Right lobe of liver (tissue), 6 donors: ENCODE results near the gene EYA4. TPM values are rescaled to one million over a fixed set of nuclear protein-coding genes. Genes with fewer than 3 reads are reported as not detected.
A peak's percentile ranks its signal among the peaks of the same experiment; 100 is the strongest.

Experiments used
- ATAC-seq, 4 donors: fragments of 200-7000 bp; cut with Tn5 transposase; one replicate each; pipeline ENCODE4 v1.9.1; 2020; ENCODE audit warnings: mild to moderate bottlenecking in 4 of 4, moderate library complexity in 4 of 4
- DNase-seq, 3 donors: peaks; one replicate each; pipeline ENCODE4 v3.0.0-alpha.2; 2020
- H3K27ac ChIP-seq, 3 donors: fragments of 200-600 bp; one replicate each; pipeline ENCODE4 v1.8.0; 2022
- H3K27me3 ChIP-seq, 2 donors: fragments of 200-600 bp; one replicate each; pipeline ENCODE4 v1.8.0; 2022
- H3K36me3 ChIP-seq, 4 donors: fragments of 200-600 bp; sonication (generic) in 1 of 4; one replicate each; pipeline versions ENCODE4 v1.5.1 to v1.8.0; 2017 to 2022; ENCODE audit warnings: control low read depth in 1 of 4
- H3K4me1 ChIP-seq, 4 donors: fragments of 200-600 bp; sonication (generic) in 1 of 4; one replicate each; pipeline versions ENCODE4 v1.5.1 to v1.8.0; 2017 to 2022; ENCODE audit warnings: control low read depth in 1 of 4
- H3K4me3 ChIP-seq, 3 donors: fragments of 200-600 bp; one replicate each; pipeline ENCODE4 v1.8.0; 2022
- H3K9me3 ChIP-seq, 4 donors: fragments of 200-600 bp; sonication (generic) in 1 of 4; one replicate each; pipeline versions ENCODE4 v1.5.1 to v1.8.0; 2017 to 2022; ENCODE audit warnings: control low read depth in 1 of 4
- POLR2A ChIP-seq: fragments of 450-650 bp; IDR thresholded peaks from one replicate; pipeline ENCODE4 v1.6.1; 2017; ENCODE audit warnings: antibody characterized with exemption, mild to moderate bottlenecking
- WGBS: methylation state at CpG from one replicate; pipeline ENCODE4 v1.1.6; 2018; ENCODE audit warnings: low coverage, low lambda C conversion rate; ENCODE audit not compliant: insufficient coverage; ENCODE audit errors: missing lambda C conversion rate; 5-methylcytosine and 5-hydroxymethylcytosine counted together
- intact Hi-C, 2 donors: fragments of 100-400 bp; cut with DNase I; formaldehyde crosslinking; loops; one replicate each; pipeline versions ENCODE4 v1.11.2 to v1.14.1; 2022
- total RNA-seq, 6 experiments: library from RNA; depleted of rRNA in 2 of 6; stranded (reverse); fragments of >200 nt in 2 of 6; fragmentation: NEBNext Ultra II Directional in 3 of 6; extraction: Animal tissue kit (Norgen Biotek cat#: 25700) in 3 of 6; gene quantifications; one replicate each; pipeline versions ENCODE4 v1.1.0 to v1.2.4, GENCODE V29; 2016 to 2023
- TF ChIP-seq, protein P1 (sequence below), 4 donors: fragments of 200-600 bp in 3 of 4; fragments of 450-650 bp in 1 of 4; IDR thresholded peaks; one replicate each; pipeline versions ENCODE4 v1.5.1 to v1.8.0; 2016 to 2022; ENCODE audit warnings: antibody characterized with exemption in 4 of 4, mild to moderate bottlenecking in 2 of 4
- donor health status: DM: no; HTN: yes; CAD: no.
- donor health status: DM: no; HTN: no; CAD: no.
- donor health status: DM: no; HTN: no; CAD: no.
- donor health status: DM: no; HTN: yes; CAD: no.
- donor health status: DM: no; HTN: yes; CAD: no.

EYA4 gene
- total RNA-seq, 6 experiments from 2014 or later = 0.09 to 0.37 (median 0.35) TPM; not detected in 1

- Histone ChIP-seq H3K27ac (no peak overlapping the region), H3K9me3 (no peaks in the 10 kb centered on the region), H3K4me1 (no peaks in the 10 kb centered on the region), H3K36me3 (no peaks in the 10 kb centered on the region), H3K27me3 (no peaks in the 10 kb centered on the region), H3K4me3 (no peak overlapping the region)
- 45% methylated on average over 5 of the region's 5 CpGs for WGBS
- DNase-seq (no peak), ATAC-seq (peak in 1 of 4 donors; percentile 21)
- intact Hi-C loops = no loop called here
- TF ChIP-seq POLR2A = no peak
- TF ChIP-seq, protein P1, sequence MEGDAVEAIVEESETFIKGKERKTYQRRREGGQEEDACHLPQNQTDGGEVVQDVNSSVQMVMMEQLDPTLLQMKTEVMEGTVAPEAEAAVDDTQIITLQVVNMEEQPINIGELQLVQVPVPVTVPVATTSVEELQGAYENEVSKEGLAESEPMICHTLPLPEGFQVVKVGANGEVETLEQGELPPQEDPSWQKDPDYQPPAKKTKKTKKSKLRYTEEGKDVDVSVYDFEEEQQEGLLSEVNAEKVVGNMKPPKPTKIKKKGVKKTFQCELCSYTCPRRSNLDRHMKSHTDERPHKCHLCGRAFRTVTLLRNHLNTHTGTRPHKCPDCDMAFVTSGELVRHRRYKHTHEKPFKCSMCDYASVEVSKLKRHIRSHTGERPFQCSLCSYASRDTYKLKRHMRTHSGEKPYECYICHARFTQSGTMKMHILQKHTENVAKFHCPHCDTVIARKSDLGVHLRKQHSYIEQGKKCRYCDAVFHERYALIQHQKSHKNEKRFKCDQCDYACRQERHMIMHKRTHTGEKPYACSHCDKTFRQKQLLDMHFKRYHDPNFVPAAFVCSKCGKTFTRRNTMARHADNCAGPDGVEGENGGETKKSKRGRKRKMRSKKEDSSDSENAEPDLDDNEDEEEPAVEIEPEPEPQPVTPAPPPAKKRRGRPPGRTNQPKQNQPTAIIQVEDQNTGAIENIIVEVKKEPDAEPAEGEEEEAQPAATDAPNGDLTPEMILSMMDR (IDR thresholded peaks at IDR 0.05) = no peak
Measured at GRCh38 chr6:133368664-133369063, 127.5 kb downstream of the EYA4 start.

- TF ChIP-seq, protein P1 (IDR thresholded peaks at IDR 0.05) = no peak
- no peak for TF ChIP-seq POLR2A
- Histone ChIP-seq H3K36me3 (no peaks in the 10 kb centered on the region), H3K4me3 (no peak overlapping the region), H3K9me3 (no peaks in the 10 kb centered on the region), H3K27ac (no peak overlapping the region), H3K4me1 (no peaks in the 10 kb centered on the region), H3K27me3 (no peaks in the 10 kb centered on the region)
- ATAC-seq (no peak), DNase-seq (no peak)
- intact Hi-C loops = no loop called here
- 46% methylated on average over 7 of the region's 7 CpGs for WGBS
Measured at GRCh38 chr6:133369773-133370272, 128.7 kb downstream of the EYA4 start.

GRCh38 chr6:133376743-133377142, 135.6 kb downstream of the EYA4 start:
- intact Hi-C loops = no loop called here
- H3K27ac ChIP-seq = no peak overlapping the region
- TF ChIP-seq, protein P1 (IDR thresholded peaks at IDR 0.05) = no peak
- H3K36me3 ChIP-seq = no peaks in the 10 kb centered on the region
- no peaks in the 10 kb centered on the region for H3K4me1 ChIP-seq
- no peaks in the 10 kb centered on the region for H3K27me3 ChIP-seq
- ATAC-seq = no peak
- H3K4me3 ChIP-seq = no peak overlapping the region
- WGBS = 81% methylated on average over 1 of the region's 1 CpG
- no peaks in the 10 kb centered on the region for H3K9me3 ChIP-seq
- DNase-seq = no peak

DNA sequence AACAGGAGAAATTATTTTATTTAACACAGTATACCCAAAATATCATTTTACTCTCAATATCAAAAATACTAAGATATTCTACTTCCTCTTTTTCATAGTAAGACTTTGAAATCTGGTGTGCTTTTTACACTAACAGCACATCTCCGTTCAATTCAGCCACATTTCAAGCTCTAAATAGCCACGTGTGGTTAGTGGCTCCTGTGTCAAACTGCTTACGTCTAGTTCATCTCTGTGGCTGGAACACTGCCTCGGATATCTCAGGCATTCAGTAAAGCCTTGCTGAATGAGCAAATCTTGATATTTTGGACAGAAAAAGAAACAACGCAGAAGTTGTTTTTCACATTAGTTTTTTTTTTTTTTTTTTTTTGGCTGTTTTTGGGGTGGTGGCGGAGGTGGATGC, 136.1 kb downstream of the EYA4 start:
- Histone ChIP-seq H3K27me3 (no peaks in the 10 kb centered on the region), H3K4me1 (no peaks in the 10 kb centered on the region), H3K36me3 (no peaks in the 10 kb centered on the region), H3K4me3 (no peak overlapping the region), H3K27ac (no peak overlapping the region), H3K9me3 (no peaks in the 10 kb centered on the region)
- DNase-seq (no peak), ATAC-seq (no peak)
- 55% methylated on average over 6 of the region's 6 CpGs for WGBS
- TF ChIP-seq, protein P1 (IDR thresholded peaks at IDR 0.05) = no peak
- no peak for TF ChIP-seq POLR2A
- intact Hi-C loops = no loop called here

DNA sequence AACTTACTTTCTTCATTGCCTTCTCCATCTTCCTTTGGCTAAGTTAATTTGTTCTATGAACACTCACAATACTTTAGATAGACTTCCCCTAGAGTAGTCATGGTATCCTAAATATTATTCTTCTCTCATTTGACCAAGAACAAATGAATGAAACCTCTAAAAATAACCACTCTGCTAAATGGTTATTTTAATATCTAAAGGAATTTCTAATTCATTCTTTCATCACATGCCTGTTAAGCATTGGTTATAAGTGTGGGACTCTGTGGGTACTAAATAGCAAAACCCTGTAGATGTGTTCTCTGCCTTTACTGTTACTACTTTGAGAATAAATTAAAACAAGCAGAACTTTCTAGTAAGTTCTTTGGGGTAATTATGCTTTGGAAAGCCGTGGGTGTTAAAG, 138.9 kb downstream of the EYA4 start:
- WGBS = 54% methylated on average over 1 of the region's 1 CpG
- intact Hi-C loops = no loop called here
- no peaks in the 10 kb centered on the region for H3K9me3 ChIP-seq

More for the DNA sequence above, 138.9 kb downstream of the EYA4 start:
- Histone ChIP-seq H3K27ac (no peak overlapping the region), H3K36me3 (no peaks in the 10 kb centered on the region), H3K4me3 (no peak overlapping the region), H3K4me1 (no peaks in the 10 kb centered on the region), H3K27me3 (no peaks in the 10 kb centered on the region)
- no peak for DNase-seq
- ATAC-seq = no peak
- TF ChIP-seq, protein P1 (IDR thresholded peaks at IDR 0.05) = no peak
- no peak for TF ChIP-seq POLR2A
